GM23338 (cell line): ENCODE measurements around the gene BMPR1B. TPM values are rescaled to one million over a fixed set of nuclear protein-coding genes. Genes with fewer than 3 reads are reported as not detected.

ENCODE experiments used
- ATAC-seq: fragments of 200-7000 bp; cut with Tn5 transposase; 3 replicates; pipeline ENCODE4 v1.9.1; 2020
- DNase-seq: peaks from one replicate; pipeline ENCODE4 v3.0.0-alpha.2; 2015; ENCODE audit warnings: low spot score
- H2AFZ ChIP-seq: fragments of 200-600 bp; sonication (generic); 2 replicates; pipeline ENCODE4 v1.8.0; 2016; ENCODE audit warnings: antibody characterized with exemption, mild to moderate bottlenecking, moderate library complexity
- H3F3A ChIP-seq: fragments of 200-600 bp; sonication (generic); replicated peaks from 2 replicates; pipeline ENCODE4 v1.8.0; 2017; ENCODE audit warnings: antibody characterized with exemption, mixed run types, low read depth
- H3K27ac ChIP-seq: fragments of 200-600 bp; sonication (generic); 2 replicates; pipeline ENCODE4 v1.6.1; 2016; ENCODE audit warnings: low read depth
- H3K27me3 ChIP-seq: fragments of 200-600 bp; sonication (generic); 2 replicates; pipeline ENCODE4 v1.8.0; 2016; ENCODE audit warnings: mild to moderate bottlenecking, mixed run types, moderate library complexity; ENCODE audit not compliant: insufficient read depth
- H3K36me3 ChIP-seq: fragments of 200-600 bp; sonication (generic); 2 replicates; pipeline ENCODE4 v1.8.0; 2016; ENCODE audit warnings: mild to moderate bottlenecking; ENCODE audit not compliant: insufficient read depth
- H3K4me1 ChIP-seq: fragments of 200-600 bp; sonication (generic); 2 replicates; pipeline ENCODE4 v1.8.0; 2016; ENCODE audit warnings: mild to moderate bottlenecking, moderate library complexity; ENCODE audit not compliant: insufficient read depth
- H3K4me2 ChIP-seq: fragments of 200-600 bp; sonication (generic); 2 replicates; pipeline ENCODE4 v1.7.1; 2017; ENCODE audit warnings: mixed run types
- H3K4me3 ChIP-seq: fragments of 200-600 bp; sonication (generic); 2 replicates; pipeline ENCODE4 v1.6.1; 2016; ENCODE audit warnings: mixed run types
- H3K79me2 ChIP-seq: fragments of 200-600 bp; sonication (generic); replicated peaks from 2 replicates; pipeline ENCODE4 v1.8.0; 2017; ENCODE audit warnings: mild to moderate bottlenecking; ENCODE audit not compliant: insufficient read depth
- H3K9me2 ChIP-seq: fragments of 200-600 bp; sonication (generic); 2 replicates; pipeline ENCODE4 v1.8.0; 2017; ENCODE audit not compliant: insufficient read depth
- H4K20me1 ChIP-seq: fragments of 200-600 bp; sonication (generic); replicated peaks from 2 replicates; pipeline ENCODE4 v1.8.0; 2017; ENCODE audit warnings: mild to moderate bottlenecking; ENCODE audit not compliant: insufficient read depth
- H3K27ac Mint-ChIP-seq: 2 replicates; pipeline ENCODE4 v1.8.0; 2020; ENCODE audit warnings: inconsistent platforms, mild to moderate bottlenecking, moderate library complexity, mixed read lengths
- H3K27me3 Mint-ChIP-seq: 3 replicates; pipeline ENCODE4 v1.8.0; 2022; ENCODE audit warnings: low read depth, mild to moderate bottlenecking, moderate library complexity, mixed read lengths, inconsistent platforms; ENCODE audit not compliant: insufficient read depth, poor library complexity
- H3K36me3 Mint-ChIP-seq: 3 replicates; pipeline ENCODE4 v1.8.0; 2021; ENCODE audit warnings: low read depth, mild to moderate bottlenecking, inconsistent platforms, moderate library complexity, mixed read lengths
- H3K4me1 Mint-ChIP-seq: 3 replicates; pipeline ENCODE4 v1.8.0; 2020; ENCODE audit warnings: mild to moderate bottlenecking, inconsistent platforms, mixed read lengths
- H3K4me3 Mint-ChIP-seq: 3 replicates; pipeline ENCODE4 v1.8.0; 2021; ENCODE audit warnings: moderate library complexity, mild to moderate bottlenecking, inconsistent platforms, mixed read lengths
- H3K9me3 Mint-ChIP-seq: 3 replicates; pipeline ENCODE4 v1.8.0; 2020; ENCODE audit warnings: moderate library complexity, mild to moderate bottlenecking, inconsistent platforms, mixed read lengths
- CREB1 ChIP-seq: fragments of 250-450 bp; sonication (Bioruptor Pico); IDR thresholded peaks from 2 replicates; pipeline ENCODE4 v1.5.0; 2020; ENCODE audit warnings: low read depth, mild to moderate bottlenecking, moderate library complexity
- CTCF ChIP-seq, 2 experiments: fragments of 200-600 bp in 1 of 2; sonication (generic) in 1 of 2; conservative IDR thresholded peaks; 2 replicates each; pipeline versions ENCODE4 v1.5.1 to v1.6.1; 2016 to 2017; ENCODE audit warnings: antibody characterized with exemption in 2 of 2, low read depth in 2 of 2, mild to moderate bottlenecking in 2 of 2, moderate library complexity in 1 of 2
- ETS1 ChIP-seq: IDR thresholded peaks from 2 replicates; pipeline ENCODE4 v1.6.1; 2016; ENCODE audit warnings: antibody characterized with exemption
- NANOG ChIP-seq: IDR thresholded peaks from 2 replicates; pipeline ENCODE4 v1.6.1; 2016; ENCODE audit warnings: antibody characterized with exemption, borderline replicate concordance
- polyA plus RNA-seq: library from polyadenylated mRNA; unstranded; fragments of >200 nt; fragmentation: Nextera tagmentation; extraction: Ambion mirVana; gene quantifications from 2 replicates; pipeline ENCODE4 v1.2.1, GENCODE V29; 2016
- total RNA-seq: library from RNA; depleted of rRNA; stranded (reverse); fragments of >200 nt; shearing (Covaris generic); gene quantifications from 2 replicates; pipeline ENCODE4 v1.2.3, GENCODE V29; 2014

BMPR1B gene
- total and polyA plus RNA-seq, 2 experiments from 2014 or later: 0.48 to 1.0 TPM

- no peak for TF ChIP-seq ETS1
Observed at GRCh38 chr4:95153182-95153581, 395.4 kb downstream of the BMPR1B start (continued).

- DNase-seq (peak; percentile 62), ATAC-seq (no peak)
- Histone ChIP-seq H4K20me1 (no peaks in the 10 kb centered on the region), H3K79me2 (no peaks in the 10 kb centered on the region), H2AFZ (no peak overlapping the region), H3F3A (no peaks in the 10 kb centered on the region), H3K4me3 (no peak overlapping the region), H3K36me3 (no peaks in the 10 kb centered on the region), H3K9me2 (no peaks in the 10 kb centered on the region), H3K4me2 (no peak overlapping the region), H3K27ac (no peak overlapping the region), H3K27me3 (no peaks in the 10 kb centered on the region), H3K4me1 (0 out of 2 replicates have a peak, but pooled peaks cover 6% of the 10 kb centered on the region)
- peaks cover 21% of the 10 kb centered on the region for H3K4me1 Mint-ChIP-seq
- peaks cover 2% of the 10 kb centered on the region for H3K27me3 Mint-ChIP-seq
- H3K4me3 Mint-ChIP-seq: no peak overlapping the region
- TF ChIP-seq NANOG: no peak
- TF ChIP-seq CTCF (conservative IDR thresholded peaks at IDR 0.05; ENCODE audit: low read depth in 2 of 2): peak; percentile 50 to 81
- H3K36me3 Mint-ChIP-seq: no peaks in the 10 kb centered on the region; the same call in 2 of the 3 replicates
- H3K27ac Mint-ChIP-seq: no peak overlapping the region
- H3K9me3 Mint-ChIP-seq: no peaks in the 10 kb centered on the region; the same call in 2 of the 3 replicates
Observed at GRCh38 chr4:95155759-95156451, 398.1 kb downstream of the BMPR1B start.

- H3K36me3 Mint-ChIP-seq: no peaks in the 10 kb centered on the region; the same call in 2 of the 3 replicates
- DNase-seq (no peak), ATAC-seq (no peak)
- Histone ChIP-seq H3K9me2 (0 out of 2 replicates have a peak, but pooled peaks cover 2% of the 10 kb centered on the region), H3K4me3 (no peak overlapping the region), H3K27ac (no peak overlapping the region), H3K4me2 (no peak overlapping the region), H3K27me3 (no peaks in the 10 kb centered on the region), H2AFZ (no peak overlapping the region), H4K20me1 (no peaks in the 10 kb centered on the region), H3K36me3 (no peaks in the 10 kb centered on the region), H3K79me2 (no peaks in the 10 kb centered on the region), H3F3A (no peaks in the 10 kb centered on the region), H3K4me1 (0 out of 2 replicates have a peak, but pooled peaks cover 6% of the 10 kb centered on the region)
- no peaks in the 10 kb centered on the region; the same call in 2 of the 3 replicates for H3K9me3 Mint-ChIP-seq
- peaks cover 2% of the 10 kb centered on the region for H3K27me3 Mint-ChIP-seq
- TF ChIP-seq CREB1 (CRISPR knock-in tag) (no peak), ETS1 (no peak)
- H3K4me1 Mint-ChIP-seq: peaks cover 21% of the 10 kb centered on the region
- H3K27ac Mint-ChIP-seq: no peak overlapping the region
- H3K4me3 Mint-ChIP-seq: no peak overlapping the region
Observed at GRCh38 chr4:95156452-95156765, 398.7 kb downstream of the BMPR1B start.
